GM12878 (cell line): ENCODE measurements around the gene BAIAP2L1. TPM values are rescaled to one million over a fixed set of nuclear protein-coding genes. Genes with fewer than 3 reads are reported as not detected.

Experiments used
- ATAC-seq: fragments of 200-7000 bp; cut with Tn5 transposase; 3 replicates; pipeline ENCODE4 v1.9.1; 2020; ENCODE audit warnings: mild to moderate bottlenecking, moderate library complexity
- BruUV-seq: library from RNA; stranded (reverse); fragments of 400-500 nt; replicated peaks from 2 replicates; lab custom pipeline; 2021; lab: Mats Ljungman, UMichigan
- CTCF ChIA-PET: fragments of 300-600 bp; sonication (Branson Sonifier 250); formaldehyde crosslinking; extraction: SDS; loops from one replicate; lab custom pipeline; 2021; ENCODE audit warnings: inconsistent platforms; lab: Yijun Ruan, JAX
- POLR2A ChIA-PET: fragments of 350-600 bp; formaldehyde crosslinking; extraction: SDS; loops from one replicate; lab custom pipeline; 2021; ENCODE audit warnings: inconsistent platforms; lab: Charles Lee
- RAD21 ChIA-PET: fragments of 300-600 bp; sonication (Branson Sonifier 250); formaldehyde crosslinking; loops from one replicate; lab custom pipeline; 2023; ENCODE audit warnings: antibody characterized with exemption; ENCODE audit not compliant: unreplicated experiment; lab: Charles Lee
- SMC1A ChIA-PET: fragments of 300-600 bp; sonication (Branson Sonifier 250); formaldehyde crosslinking; loops from one replicate; lab custom pipeline; 2023; ENCODE audit not compliant: unreplicated experiment, uncharacterized antibody; lab: Charles Lee
- DNase-seq: peaks from one replicate; pipeline ENCODE4 v3.0.0-alpha.2; 2011; ENCODE audit warnings: low read depth, low spot score
- FAIRE-seq: peaks from 3 replicates; lab custom pipeline; 2011; peaks lifted over from hg19 to GRCh38; lab: Jason Lieb, UNC
- H2AFZ ChIP-seq: 2 replicates; pipeline ENCODE4 v1.6.0; 2011; ENCODE audit warnings: low read depth, low read length, control low read depth; ENCODE audit not compliant: control insufficient read depth
- H3K27ac ChIP-seq: 2 replicates; pipeline ENCODE4 v1.5.1; 2011; ENCODE audit warnings: control low read depth; ENCODE audit not compliant: control insufficient read depth, insufficient read depth
- H3K27me3 ChIP-seq, 2 experiments: replicated peaks in 1 of 2; 2 replicates each; pipeline versions ENCODE4 v1.6.0 to v1.6.1; 2011; ENCODE audit warnings: low read length in 1 of 2; ENCODE audit not compliant: control insufficient read depth in 2 of 2, insufficient read depth in 2 of 2
- H3K36me3 ChIP-seq, 2 experiments: 2 replicates each; pipeline ENCODE4 v1.5.1; 2011; ENCODE audit warnings: low read length in 1 of 2; ENCODE audit not compliant: control insufficient read depth in 2 of 2, insufficient read depth in 2 of 2
- H3K4me1 ChIP-seq: 2 replicates; pipeline ENCODE4 v1.6.1; 2011; ENCODE audit warnings: mild to moderate bottlenecking, low read length, moderate library complexity, mixed read lengths; ENCODE audit not compliant: control insufficient read depth, insufficient read depth
- H3K4me2 ChIP-seq: 2 replicates; pipeline ENCODE4 v1.6.0; 2011; ENCODE audit warnings: control low read depth; ENCODE audit not compliant: control insufficient read depth, insufficient read depth
- H3K4me3 ChIP-seq: fragments of 200-600 bp; sonication (generic); 2 replicates; pipeline ENCODE4 v1.5.1; 2016
- H3K79me2 ChIP-seq: 2 replicates; pipeline ENCODE4 v1.6.0; 2011; ENCODE audit warnings: low read length; ENCODE audit not compliant: control insufficient read depth, insufficient read depth
- H3K9ac ChIP-seq: 2 replicates; pipeline ENCODE4 v1.8.0; 2011; ENCODE audit warnings: low read length, control low read depth, mixed read lengths; ENCODE audit not compliant: control insufficient read depth, insufficient read depth
- H3K9me3 ChIP-seq: replicated peaks from 3 replicates; pipeline ENCODE4 v1.5.1; 2011; ENCODE audit warnings: mild to moderate bottlenecking, low read length; ENCODE audit not compliant: control insufficient read depth, insufficient read depth
- H4K20me1 ChIP-seq: 2 replicates; pipeline ENCODE4 v1.6.0; 2011; ENCODE audit not compliant: control insufficient read depth, insufficient read depth
- BCL11A ChIP-seq: IDR thresholded peaks from 2 replicates; pipeline ENCODE4 v1.6.1; 2011; ENCODE audit warnings: low read depth, low read length
- BRCA1 ChIP-seq: IDR thresholded peaks from 2 replicates; pipeline ENCODE4 v1.6.1; 2011; ENCODE audit warnings: low read depth, low read length, improper control_type of control experiment
- KDM1A ChIP-seq: fragments of 200-600 bp; sonication (generic); IDR thresholded peaks from 2 replicates; pipeline ENCODE4 v1.6.1; 2016; ENCODE audit warnings: borderline replicate concordance
- MEF2B ChIP-seq: fragments of 450-650 bp; IDR thresholded peaks from 2 replicates; pipeline ENCODE4 v1.6.1; 2018; ENCODE audit warnings: mild to moderate bottlenecking, moderate library complexity; ENCODE audit not compliant: partially characterized antibody, poor library complexity, severe bottlenecking
- MTA3 ChIP-seq: IDR thresholded peaks from 2 replicates; pipeline ENCODE4 v1.6.1; 2012; ENCODE audit warnings: low read length, inconsistent platforms, borderline replicate concordance
- NR2C2 ChIP-seq: IDR thresholded peaks from 2 replicates; pipeline ENCODE4 v1.6.1; 2011; ENCODE audit warnings: borderline replicate concordance, low read depth; ENCODE audit not compliant: control insufficient read depth, insufficient read length
- SMC3 ChIP-seq: IDR thresholded peaks from 2 replicates; pipeline ENCODE4 v1.6.1; 2011; ENCODE audit warnings: low read length, improper control_type of control experiment, borderline replicate concordance
- SP1 ChIP-seq: IDR thresholded peaks from one replicate; pipeline ENCODE4 v1.6.1; 2011; ENCODE audit warnings: low read depth, low read length
- SPI1 ChIP-seq: IDR thresholded peaks from 2 replicates; pipeline ENCODE4 v1.6.1; 2011; ENCODE audit warnings: low read depth, mild to moderate bottlenecking, low read length, moderate library complexity, borderline replicate concordance; ENCODE audit not compliant: insufficient read depth
- SUZ12 ChIP-seq: fragments of 200-600 bp; sonication (generic); IDR thresholded peaks from one replicate; pipeline ENCODE4 v1.6.1; 2018; ENCODE audit warnings: antibody characterized with exemption, mild to moderate bottlenecking; ENCODE audit not compliant: unreplicated experiment
- WGBS: methylation state at CpG from one replicate; pipeline ENCODE4 v1.1.6; 2016; ENCODE audit warnings: low lambda C conversion rate; ENCODE audit not compliant: insufficient replicate concordance, insufficient coverage; ENCODE audit errors: missing lambda C conversion rate; 5-methylcytosine and 5-hydroxymethylcytosine counted together
- in situ Hi-C: fragments of 300-500 bp; cut with MboI; formaldehyde crosslinking; loops from 9 replicates; pipeline ENCODE4 v1.14.3; 2018; ENCODE audit warnings: mixed read lengths
- intact Hi-C: fragments of 100-400 bp; cut with micrococcal nuclease; formaldehyde crosslinking; loops from one replicate; pipeline ENCODE4 v1.14.2; 2022; ENCODE audit not compliant: unreplicated experiment
- polyA plus RNA-seq, 11 experiments: library from polyadenylated mRNA; depleted of rRNA in 4 of 11; unstranded in 6 of 11; stranded (reverse) in 5 of 11; fragments of >200 nt; fragmentation: Nextera tagmentation in 4 of 11; fragmentation: Illumina TruSeq in 1 of 11; extraction: Ambion mirVana in 4 of 11; extraction: Trizol in 1 of 11; gene quantifications; 1 replicate in 1 of 11; 2 replicates in 10 of 11; pipeline versions ENCODE4 v1.2.1 to v1.2.3, GENCODE V29; 2011 to 2016; ENCODE audit warnings: inconsistent platforms in 2 of 11, missing spikeins in 2 of 11, low read depth in 1 of 11
- total RNA-seq, 4 experiments: library from RNA; depleted of rRNA in 3 of 4; stranded (reverse); fragments of >200 nt in 3 of 4; fragmentation: Illumina TruSeq in 1 of 4; extraction: Trizol in 1 of 4; gene quantifications; 2 replicates each; pipeline versions ENCODE4 v1.2.1 to v1.2.3, GENCODE V29; 2013 to 2021
- TF ChIP-seq, protein P1 (sequence below): IDR thresholded peaks from 2 replicates; pipeline ENCODE4 v1.6.1; 2012; ENCODE audit warnings: low read depth, low read length, improper control_type of control experiment
- TF ChIP-seq, protein P2 (sequence below): fragments of 450-650 bp; IDR thresholded peaks from 2 replicates; pipeline ENCODE4 v1.6.1; 2017; ENCODE audit warnings: mild to moderate bottlenecking
- TF ChIP-seq, protein P3 (sequence below): IDR thresholded peaks from 2 replicates; pipeline ENCODE4 v1.6.1; 2012; ENCODE audit warnings: low read length, inconsistent platforms

The BAIAP2L1 gene
- total and polyA plus RNA-seq, 10 of the 15 experiments (the other 5 are each of a cell fraction or from before 2014, with no cell fraction given), result 8.9 to 60.2 (median 35.7) TPM

DNA sequence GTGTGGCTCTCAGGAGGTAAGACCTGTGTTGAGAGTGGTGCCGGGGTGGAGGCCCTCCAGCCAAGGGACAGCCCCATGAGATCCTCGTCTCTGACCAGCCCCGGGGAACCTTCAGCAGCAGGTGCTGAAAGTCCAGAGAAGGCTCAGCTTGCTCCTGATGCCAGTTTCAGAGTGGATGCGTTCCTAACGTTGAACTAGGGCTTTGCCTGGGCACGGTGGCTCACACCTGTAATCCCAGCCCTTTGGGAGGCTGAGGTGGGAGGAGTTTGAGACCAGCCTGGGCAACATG lies 45.7 kb downstream of the BAIAP2L1 start:
- no peaks in the 10 kb centered on the region for H3K27me3 ChIP-seq
- ChIA-PET CTCF (no interaction called here), RAD21 (no interaction called here), POLR2A (interaction anchor here (1.2 kb wide), 1 partner anchor 11 kb away, joined by 3 read pairs; no protein-coding TSS in a partner anchor), SMC1A (no interaction called here)
- ATAC-seq (no peak), FAIRE-seq (no peak), DNase-seq (no peak)
- no peaks in the 10 kb centered on the region for H4K20me1 ChIP-seq
- no peak overlapping the region for H3K4me2 ChIP-seq
- BruUV-seq, result no TSS peak
- H3K9ac ChIP-seq, result no peak overlapping the region
- no peaks in the 10 kb centered on the region for H3K4me1 ChIP-seq
- TF ChIP-seq, protein P1, sequence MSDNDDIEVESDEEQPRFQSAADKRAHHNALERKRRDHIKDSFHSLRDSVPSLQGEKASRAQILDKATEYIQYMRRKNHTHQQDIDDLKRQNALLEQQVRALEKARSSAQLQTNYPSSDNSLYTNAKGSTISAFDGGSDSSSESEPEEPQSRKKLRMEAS, result no peak
- TF ChIP-seq SMC3 (no peak), MTA3 (no peak), BCL11A (no peak), KDM1A (no peak)
- H2AFZ ChIP-seq, result no peak overlapping the region
- H3K79me2 ChIP-seq, result no peaks in the 10 kb centered on the region; the same call in 1 of the 2 replicates
- H3K27ac ChIP-seq, result no peak overlapping the region
- intact Hi-C loops, result no loop called here
- peaks cover 2 to 4% of the 10 kb centered on the region in 2 experiments; a peak in 3 of 4 replicates for H3K36me3 ChIP-seq
- in situ Hi-C loops, result no loop called here
- 74% methylated on average over 6 of the region's 6 CpGs for WGBS
- H3K9me3 ChIP-seq, result no peaks in the 10 kb centered on the region; the same call in 2 of the 3 replicates
- no peak overlapping the region for H3K4me3 ChIP-seq

DNA sequence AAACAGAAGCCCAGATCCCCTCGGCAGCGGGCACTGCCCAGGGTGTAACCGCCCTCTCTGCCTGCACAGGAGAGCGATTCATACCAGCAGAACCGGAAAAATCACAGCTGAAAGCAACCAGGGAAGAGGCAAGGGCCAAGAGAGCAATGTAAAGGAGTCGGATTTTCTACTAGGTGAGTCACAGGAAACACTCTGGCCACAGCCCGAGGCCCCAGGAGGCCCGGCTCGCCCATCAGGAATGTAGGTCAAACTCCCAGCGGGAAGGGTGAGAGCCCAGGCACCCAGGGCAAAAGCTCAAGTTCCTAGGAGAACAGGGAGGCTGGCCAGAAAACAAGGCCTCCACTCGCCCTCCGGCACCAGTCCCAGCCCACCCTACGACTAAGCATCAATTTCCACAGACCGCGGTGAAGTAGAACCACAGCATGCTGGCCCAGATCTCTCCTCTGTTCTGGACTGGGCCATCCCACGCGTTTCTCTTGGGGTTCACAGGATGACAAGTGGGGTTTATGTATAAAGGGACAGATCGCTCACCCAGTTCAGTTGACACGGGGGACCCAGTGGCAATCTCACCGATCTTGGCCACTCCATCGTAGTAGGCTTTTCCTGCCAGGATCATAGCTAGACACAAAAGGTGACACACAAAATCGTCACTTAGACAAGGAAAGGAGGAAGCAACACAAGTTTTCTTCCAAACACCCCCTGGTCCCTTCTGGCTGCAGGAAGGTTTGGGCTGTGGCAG lies 46.2 kb downstream of the BAIAP2L1 start:
- CTCF ChIA-PET, result no interaction called here
- no peaks in the 10 kb centered on the region for H3K27me3 ChIP-seq
- no peak for ATAC-seq
- TF ChIP-seq SP1 (no peak), BRCA1 (no peak), MEF2B (no peak), SUZ12 (no peak), SPI1 (no peak), NR2C2 (no peak)
- TF ChIP-seq, protein P2, sequence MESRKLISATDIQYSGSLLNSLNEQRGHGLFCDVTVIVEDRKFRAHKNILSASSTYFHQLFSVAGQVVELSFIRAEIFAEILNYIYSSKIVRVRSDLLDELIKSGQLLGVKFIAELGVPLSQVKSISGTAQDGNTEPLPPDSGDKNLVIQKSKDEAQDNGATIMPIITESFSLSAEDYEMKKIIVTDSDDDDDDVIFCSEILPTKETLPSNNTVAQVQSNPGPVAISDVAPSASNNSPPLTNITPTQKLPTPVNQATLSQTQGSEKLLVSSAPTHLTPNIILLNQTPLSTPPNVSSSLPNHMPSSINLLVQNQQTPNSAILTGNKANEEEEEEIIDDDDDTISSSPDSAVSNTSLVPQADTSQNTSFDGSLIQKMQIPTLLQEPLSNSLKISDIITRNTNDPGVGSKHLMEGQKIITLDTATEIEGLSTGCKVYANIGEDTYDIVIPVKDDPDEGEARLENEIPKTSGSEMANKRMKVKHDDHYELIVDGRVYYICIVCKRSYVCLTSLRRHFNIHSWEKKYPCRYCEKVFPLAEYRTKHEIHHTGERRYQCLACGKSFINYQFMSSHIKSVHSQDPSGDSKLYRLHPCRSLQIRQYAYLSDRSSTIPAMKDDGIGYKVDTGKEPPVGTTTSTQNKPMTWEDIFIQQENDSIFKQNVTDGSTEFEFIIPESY, result no peak
- TF ChIP-seq, protein P1, result no peak
- TF ChIP-seq, protein P3, sequence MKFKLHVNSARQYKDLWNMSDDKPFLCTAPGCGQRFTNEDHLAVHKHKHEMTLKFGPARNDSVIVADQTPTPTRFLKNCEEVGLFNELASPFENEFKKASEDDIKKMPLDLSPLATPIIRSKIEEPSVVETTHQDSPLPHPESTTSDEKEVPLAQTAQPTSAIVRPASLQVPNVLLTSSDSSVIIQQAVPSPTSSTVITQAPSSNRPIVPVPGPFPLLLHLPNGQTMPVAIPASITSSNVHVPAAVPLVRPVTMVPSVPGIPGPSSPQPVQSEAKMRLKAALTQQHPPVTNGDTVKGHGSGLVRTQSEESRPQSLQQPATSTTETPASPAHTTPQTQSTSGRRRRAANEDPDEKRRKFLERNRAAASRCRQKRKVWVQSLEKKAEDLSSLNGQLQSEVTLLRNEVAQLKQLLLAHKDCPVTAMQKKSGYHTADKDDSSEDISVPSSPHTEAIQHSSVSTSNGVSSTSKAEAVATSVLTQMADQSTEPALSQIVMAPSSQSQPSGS, result no peak

More for the DNA sequence above, 46.2 kb downstream of the BAIAP2L1 start:
- no peak overlapping the region for H3K9ac ChIP-seq
- 90% methylated on average over 22 of the region's 22 CpGs for WGBS
- intact Hi-C loops (no loop called here), in situ Hi-C loops (no loop called here)
- no peak overlapping the region for H3K4me2 ChIP-seq
- FAIRE-seq (no peak), DNase-seq (no peak)
- no peak overlapping the region for H3K27ac ChIP-seq
- H3K4me1 ChIP-seq, result no peaks in the 10 kb centered on the region
- no peak overlapping the region for H3K4me3 ChIP-seq
- no peak overlapping the region for H2AFZ ChIP-seq
- no TSS peak for BruUV-seq
- POLR2A ChIA-PET, result interaction anchor here (1.2 kb wide), 1 partner anchor 12 kb away, joined by 3 read pairs; no protein-coding TSS in a partner anchor
- RAD21 ChIA-PET, result no interaction called here
- SMC1A ChIA-PET, result no interaction called here
- no peaks in the 10 kb centered on the region for H4K20me1 ChIP-seq
- H3K9me3 ChIP-seq, result no peaks in the 10 kb centered on the region; the same call in 2 of the 3 replicates
- H3K36me3 ChIP-seq, result peaks cover 2 to 4% of the 10 kb centered on the region in 2 experiments; a peak in 3 of 4 replicates
- no peaks in the 10 kb centered on the region; the same call in 1 of the 2 replicates for H3K79me2 ChIP-seq
